Smooth muscle cell of the brain vasculature (primary cell): ENCODE data around the gene GNMT.

Source experiments
- DNase-seq: peaks from one replicate; pipeline ENCODE4 v3.0.0-alpha.2; 2012; ENCODE audit warnings: low read depth, low spot score

GNMT gene

DNA sequence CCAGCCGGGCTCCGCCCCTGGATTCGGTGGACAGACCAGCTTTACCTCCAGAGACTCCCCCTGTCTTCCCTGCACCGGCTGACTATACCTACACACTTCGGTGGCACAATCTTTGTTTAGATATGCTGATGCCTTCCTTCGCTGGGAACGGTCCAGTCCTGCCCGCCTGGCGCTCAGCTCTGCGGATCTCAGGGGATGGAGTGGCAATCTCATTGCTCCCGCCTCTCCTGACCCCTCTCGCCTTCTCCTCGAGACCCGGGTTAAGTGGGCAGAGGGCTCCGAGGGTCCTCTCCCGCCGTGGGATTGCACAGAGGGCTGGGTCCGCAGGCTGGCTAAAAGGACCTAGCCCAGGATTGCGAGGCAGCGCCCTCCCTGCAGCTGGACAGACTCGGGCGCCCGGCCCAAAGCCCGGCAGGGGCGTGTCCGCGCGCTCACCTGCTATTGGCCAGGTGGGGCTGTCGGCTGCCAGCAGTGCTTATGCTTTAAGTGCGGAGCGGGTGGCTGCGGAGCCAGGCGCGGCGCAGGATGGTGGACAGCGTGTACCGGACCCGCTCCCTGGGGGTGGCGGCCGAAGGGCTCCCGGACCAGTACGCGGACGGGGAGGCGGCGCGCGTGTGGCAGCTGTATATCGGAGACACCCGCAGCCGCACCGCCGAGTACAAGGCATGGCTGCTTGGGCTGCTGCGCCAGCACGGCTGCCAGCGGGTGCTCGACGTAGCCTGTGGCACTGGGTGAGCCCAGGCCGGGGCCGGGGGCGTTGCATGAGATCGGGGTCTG lies at the start of gene GNMT:
Gene GNMT, plus strand, starts transcription at position 512 of the 777 bp plus-strand sequence. Its CDS starts 14 bp downstream, at position 526.
- no peak for DNase-seq

DNA sequence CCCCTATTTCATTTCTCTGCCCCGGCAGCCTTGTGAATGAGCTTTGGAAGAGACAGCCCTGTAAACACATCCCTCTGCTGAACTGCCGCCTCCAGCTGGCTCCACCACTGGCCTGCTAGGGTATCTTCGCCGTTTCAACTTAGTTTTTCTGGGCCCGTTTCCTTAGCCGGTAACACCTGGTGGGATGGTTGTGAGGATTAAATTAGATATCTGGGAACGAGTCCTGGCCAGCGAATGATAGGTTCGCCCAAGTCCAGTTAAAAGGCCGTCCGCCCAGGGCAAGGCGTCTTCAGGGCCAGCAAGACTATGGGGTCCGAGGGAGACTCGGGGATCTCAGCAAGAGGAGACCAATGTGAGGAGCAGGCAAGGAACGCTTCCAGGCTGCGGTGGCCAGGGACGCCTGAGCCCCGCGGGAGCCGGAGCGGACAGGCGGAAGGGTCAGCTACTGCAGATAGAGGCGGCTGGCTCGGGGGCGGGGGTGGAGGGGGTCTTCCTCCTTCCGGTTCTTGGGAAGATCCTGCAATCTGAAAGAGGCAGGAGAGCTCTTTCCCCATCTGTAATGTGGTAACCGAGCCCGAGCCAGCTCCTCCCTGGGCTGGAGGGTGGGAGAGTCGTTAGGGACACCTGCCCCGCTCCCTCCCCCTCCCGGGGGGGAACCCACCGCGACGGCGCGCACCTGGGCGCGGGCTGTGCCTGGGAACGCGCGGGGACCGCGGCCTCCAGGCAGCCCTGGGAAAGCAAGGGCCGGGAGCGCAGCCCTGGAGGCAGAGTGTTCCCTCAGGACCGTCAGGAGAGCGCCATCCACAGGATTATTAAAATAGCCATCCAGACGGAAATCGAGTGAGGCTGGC lies 49.2 kb upstream of the GNMT start:
- no peak for DNase-seq

DNA sequence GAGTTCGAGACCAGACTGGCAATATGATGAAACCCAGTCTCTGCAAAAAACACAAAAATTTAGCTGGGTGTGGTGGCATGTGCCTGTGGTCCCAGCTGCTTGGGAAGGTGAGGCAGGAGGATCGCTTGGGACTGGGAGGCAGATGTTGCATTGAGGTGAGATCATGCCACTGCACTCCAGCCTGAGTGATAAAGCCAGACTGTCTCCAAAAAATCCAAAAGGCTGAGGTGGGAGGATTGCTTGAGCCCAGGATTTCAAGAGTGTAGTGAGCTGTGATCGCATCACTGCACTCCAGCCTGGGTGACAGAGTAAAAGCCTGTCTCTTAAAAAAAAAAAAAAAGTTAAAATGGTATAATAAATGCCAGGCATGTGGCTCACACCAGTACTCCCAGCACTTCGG lies 46.0 kb upstream of the GNMT start:
- no peak for DNase-seq

DNA sequence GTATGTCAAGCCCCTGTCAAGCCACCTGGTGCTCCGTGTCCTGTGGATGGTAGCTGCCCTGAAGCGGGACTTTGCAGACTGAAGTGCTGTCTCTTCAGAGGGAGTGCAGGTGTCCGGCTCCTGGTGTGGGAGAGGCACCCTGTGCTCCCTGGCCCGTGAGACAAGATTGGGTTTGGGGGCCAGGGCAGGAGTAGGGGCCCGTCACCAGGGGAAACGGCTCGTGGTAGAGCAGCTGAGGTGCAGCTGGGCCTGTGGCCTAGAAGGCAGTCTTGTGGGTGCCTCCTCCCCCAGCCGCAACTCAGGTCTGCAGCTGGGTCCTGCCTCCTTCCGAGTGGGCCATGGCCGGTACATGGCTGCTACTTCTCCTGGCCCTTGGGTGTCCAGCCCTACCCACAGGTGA lies 44.8 kb upstream of the GNMT start, which contains the start of gene PTCRA:
Gene PTCRA, plus strand, starts transcription at position 322 of the 400 bp plus-strand sequence. Its CDS starts 17 bp downstream, at position 339.
- DNase-seq = no peak

DNA sequence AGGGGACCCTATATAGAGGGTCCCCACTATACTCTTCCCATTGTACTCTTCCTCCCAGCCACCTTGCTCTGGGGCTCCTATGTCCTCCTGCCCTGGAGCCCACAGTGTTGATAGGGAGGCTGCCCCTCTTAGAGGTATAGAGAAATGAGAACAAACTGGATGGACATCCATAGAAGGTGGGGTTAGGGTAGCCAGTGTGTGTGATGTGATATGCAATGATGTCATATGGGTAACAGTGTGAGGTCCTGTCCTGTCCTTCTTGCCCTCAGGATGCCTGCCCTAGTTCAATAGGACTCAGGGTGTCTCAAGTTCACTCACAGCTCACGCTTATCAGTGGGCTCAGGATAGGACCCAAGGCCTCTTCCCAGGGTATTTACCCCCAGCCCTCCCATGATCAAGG lies 44.3 kb upstream of the GNMT start:
- DNase-seq = no peak

DNA sequence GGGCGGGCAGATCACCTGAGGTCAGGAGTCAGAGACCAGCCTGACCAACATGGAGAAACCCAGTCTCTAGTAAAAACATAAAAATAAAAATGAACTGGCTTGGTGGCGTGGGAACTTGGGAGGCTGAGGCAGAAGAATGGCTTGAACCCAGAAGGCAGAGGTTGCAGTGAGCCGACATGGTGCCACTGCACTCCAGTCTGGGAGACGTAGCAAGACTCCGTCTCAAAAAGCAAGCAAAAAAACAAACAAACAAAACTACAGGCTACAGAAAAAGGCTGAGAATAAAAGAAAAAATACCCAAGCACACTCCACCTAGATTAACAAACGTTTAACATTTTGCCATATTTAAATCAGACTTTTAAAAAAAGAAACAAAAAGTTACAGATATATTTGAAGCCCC lies 38.8 kb upstream of the GNMT start:
- no peak for DNase-seq

DNA sequence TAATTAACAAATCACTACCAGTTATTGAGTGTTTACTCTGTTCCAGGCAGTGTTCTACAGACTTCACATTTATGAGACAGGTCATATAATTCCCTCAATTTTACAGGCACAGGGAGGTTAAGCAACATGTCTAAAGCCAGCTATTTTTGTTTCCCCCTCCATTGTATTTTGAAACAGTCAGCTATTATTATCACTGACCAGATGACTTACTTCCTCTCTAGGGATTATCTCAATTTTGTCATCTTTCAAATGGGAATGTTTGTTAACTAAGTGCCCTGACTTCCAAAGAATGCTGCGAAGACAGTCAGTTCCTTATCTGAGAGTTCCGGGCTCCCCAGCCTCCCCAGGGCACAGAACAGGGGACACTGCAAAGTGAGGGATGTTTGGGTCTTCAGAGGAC lies 36.9 kb upstream of the GNMT start:
- DNase-seq = no peak

DNA sequence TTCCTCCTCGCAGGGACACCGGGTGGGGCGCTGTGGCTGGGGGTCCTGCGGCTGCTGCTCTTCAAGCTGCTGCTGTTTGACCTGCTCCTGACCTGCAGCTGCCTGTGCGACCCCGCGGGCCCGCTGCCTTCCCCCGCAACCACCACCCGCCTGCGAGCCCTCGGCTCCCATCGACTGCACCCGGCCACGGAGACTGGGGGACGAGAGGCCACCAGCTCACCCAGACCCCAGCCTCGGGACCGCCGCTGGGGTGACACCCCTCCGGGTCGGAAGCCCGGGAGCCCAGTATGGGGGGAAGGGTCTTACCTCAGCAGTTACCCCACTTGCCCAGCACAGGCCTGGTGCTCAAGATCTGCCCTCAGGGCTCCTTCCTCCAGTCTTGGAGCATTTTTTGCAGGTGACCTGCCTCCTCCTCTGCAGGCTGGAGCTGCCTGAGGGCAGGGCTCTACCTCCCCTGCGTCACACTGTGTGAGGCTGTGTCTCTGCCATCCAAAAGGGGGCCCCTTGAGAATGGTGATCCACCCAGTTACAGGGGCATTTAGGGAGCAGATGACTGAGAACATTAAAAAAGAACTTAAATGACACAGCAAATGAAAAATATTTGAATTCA lies 35.2 kb upstream of the GNMT start:
- DNase-seq = no peak

DNA sequence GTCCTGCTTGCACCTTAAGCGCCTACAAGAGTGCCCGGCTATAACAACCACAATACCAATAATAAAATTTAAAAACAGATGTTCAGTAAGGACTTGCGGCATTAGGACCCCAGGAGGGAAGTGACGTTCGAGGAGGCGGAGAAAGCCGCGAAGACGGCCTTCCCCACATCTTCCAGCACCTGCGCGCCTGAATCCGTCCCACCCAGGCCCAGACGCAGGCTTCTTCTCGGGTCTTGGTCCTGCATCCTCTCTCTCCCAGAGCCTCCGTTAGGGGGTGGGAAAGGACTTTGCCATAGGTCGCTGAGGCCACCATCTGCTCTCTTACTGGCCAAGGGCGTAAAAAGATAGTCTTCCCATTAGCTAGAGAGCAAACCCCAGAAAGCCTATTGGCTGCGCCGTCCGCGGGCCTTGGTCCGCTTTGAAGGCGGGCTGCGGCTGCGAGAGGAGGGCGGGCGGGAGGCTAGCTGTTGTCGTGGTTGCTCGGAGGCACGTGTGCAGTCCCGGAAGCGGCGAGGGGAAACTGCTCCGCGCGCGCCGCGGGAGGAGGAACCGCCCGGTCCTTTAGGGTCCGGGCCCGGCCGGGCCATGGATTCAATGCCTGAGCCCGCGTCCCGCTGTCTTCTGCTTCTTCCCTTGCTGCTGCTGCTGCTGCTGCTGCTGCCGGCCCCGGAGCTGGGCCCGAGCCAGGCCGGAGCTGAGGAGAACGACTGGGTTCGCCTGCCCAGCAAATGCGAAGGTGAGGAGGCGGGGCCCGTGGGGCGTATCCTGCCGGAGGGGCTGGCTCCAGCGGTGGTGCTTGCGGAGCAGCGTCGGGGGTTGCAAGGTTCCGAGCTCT lies 31.4 kb upstream of the GNMT start, which contains the start of gene CNPY3:
Gene CNPY3, plus strand, starts transcription at position 495 of the 835 bp plus-strand sequence. Its CDS starts 91 bp downstream, at position 586.
- peak; percentile 91 for DNase-seq

DNA sequence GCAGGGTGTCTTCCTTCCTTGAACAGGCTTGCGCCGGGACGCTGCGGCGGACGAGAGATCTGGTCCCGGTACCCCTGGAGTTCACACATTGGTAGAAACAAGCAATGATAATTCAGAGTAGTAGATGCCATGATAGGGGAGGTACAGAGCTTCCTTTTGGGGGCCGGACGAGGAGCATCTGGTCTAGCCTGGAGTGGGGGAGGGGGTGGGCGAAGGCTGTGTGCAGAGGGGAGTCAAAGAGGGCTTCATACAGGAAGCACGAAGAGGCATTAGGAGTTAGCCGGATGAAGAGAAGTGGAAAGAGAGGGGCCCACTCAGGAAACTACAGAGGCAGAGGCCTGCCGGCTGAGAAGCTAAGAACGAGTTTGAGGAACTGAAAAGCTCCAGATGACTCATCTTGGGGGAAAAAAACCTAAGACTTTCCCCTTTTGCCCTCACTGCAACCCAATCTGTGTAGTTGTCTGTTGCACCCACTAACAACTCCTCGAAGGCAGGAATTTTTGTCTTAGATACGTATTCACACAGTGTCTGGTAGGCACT lies 30.7 kb upstream of the GNMT start:
- DNase-seq = peak; percentile 24

DNA sequence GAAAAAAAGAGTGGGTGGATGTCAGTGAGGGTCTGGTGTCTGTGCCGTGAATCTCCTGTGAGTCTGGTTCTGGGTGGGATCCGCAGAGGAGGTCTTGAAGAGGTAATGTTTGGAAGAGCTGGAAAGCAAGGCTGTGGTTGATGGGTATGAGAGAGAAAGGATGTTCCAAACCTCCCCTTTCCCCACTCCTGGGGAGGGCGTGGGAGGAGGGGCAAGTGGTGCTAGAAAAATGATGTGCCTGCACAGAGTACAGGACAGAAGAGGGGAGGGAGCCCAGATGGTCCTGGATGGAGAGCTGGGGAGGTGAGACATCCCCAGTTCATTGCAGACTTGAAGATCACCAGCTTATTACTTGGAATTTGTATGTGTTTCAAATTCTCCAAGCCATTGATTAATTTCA lies 28.1 kb upstream of the GNMT start:
- no peak for DNase-seq

DNA sequence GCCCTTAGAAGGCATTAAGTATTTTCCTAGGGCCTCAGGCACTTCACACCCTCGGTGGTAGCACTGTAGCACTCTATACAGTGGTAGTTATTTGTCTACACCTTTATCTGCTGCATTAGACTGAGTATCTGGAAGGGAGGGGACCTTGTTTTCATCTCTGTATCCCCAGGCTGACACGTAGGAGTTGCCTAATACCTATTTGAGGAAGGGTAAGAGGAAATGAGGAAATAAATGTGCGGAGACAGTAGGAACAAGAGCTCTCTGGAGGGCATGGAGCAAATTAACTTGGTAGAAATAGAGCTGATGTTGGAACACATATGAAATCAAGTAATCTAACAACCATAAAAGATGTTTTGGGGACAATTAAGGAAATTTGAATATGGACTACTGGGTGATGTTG lies 27.3 kb upstream of the GNMT start:
- no peak for DNase-seq

DNA sequence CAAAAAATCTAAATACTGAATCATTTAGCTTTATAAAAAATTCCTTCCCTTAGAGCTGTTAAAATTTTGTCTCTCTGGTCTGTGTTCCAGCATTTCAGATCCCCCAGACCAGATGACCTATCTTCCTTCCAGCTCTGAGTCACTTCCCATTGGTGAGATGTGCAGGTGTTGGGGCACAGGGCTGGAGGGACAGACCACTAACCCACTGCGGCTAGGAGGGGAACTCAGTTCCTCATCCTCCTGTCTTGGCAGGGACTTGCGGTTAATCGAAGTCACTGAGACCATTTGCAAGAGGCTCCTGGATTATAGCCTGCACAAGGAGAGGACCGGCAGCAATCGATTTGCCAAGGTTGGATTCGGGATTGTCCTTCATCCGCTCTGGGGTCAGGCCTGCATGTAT lies 25.2 kb upstream of the GNMT start:
- DNase-seq = no peak

DNA sequence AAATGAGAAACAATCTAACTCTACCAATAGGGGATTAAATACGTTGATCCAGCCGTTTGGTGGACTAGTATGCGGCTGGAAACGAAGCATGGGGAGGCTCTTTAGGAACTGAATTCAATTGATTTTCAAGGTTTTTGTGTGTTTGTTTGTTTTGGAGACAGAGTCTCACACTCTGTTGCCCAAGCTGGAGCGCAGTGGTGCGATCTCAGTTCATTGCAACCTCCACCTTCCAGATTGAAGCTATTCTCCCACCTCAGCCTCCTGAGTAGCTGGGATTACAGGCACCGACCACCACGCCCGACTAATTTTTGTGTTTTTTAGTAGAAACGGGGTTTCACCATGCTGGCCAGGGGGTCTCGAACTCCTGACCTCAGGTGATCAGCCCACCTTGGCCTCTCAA lies 24.2 kb upstream of the GNMT start:
- no peak for DNase-seq

DNA sequence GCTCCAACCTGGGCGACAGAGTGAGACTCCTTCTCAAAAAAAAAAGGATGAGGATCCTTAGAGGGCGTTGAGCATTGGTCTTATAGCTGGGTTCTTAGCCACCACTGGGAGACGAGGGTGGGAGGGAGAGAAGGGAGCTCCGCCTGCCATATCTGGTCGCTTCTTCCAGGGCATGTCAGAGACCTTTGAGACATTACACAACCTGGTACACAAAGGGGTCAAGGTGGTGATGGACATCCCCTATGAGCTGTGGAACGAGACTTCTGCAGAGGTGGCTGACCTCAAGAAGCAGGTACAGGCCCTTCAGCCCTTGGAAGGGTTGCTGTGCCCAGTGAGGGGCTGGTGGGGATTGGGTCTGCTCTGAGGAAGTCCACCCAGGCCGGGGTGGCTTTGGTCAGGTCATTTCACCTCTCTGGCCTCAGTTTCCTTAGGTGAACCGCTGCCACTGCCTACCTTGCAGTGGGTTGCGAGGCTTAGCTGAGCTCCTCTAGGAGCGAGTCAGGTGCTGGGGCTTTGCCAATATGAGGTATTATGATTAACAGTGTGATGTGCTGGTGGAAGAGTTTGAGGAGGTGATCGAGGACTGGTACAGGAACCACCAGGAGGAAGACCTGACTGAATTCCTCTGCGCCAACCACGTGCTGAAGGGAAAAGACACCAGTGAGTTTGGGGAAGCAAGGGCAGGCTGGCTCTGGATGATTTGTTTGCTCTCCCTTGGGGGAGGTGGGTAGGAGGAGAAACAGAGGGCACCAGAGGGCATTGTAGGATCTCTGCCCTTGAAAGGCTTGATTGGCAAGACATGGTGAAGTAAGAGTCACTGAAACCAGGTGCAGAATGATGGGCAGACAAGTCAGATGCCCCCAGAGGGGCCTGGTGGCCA lies 22.8 kb upstream of the GNMT start:
- DNase-seq = no peak

DNA sequence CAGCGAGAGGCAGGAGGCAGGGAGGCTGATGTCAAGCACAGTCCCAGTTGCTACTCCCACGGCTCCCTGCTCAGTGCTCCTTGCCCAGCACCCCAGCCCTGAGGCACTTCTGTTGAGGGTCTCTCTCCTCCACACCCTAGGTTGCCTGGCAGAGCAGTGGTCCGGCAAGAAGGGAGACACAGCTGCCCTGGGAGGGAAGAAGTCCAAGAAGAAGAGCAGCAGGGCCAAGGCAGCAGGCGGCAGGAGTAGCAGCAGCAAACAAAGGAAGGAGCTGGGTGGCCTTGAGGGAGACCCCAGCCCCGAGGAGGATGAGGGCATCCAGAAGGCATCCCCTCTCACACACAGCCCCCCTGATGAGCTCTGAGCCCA lies 22.1 kb upstream of the GNMT start:
- DNase-seq = no peak

DNA sequence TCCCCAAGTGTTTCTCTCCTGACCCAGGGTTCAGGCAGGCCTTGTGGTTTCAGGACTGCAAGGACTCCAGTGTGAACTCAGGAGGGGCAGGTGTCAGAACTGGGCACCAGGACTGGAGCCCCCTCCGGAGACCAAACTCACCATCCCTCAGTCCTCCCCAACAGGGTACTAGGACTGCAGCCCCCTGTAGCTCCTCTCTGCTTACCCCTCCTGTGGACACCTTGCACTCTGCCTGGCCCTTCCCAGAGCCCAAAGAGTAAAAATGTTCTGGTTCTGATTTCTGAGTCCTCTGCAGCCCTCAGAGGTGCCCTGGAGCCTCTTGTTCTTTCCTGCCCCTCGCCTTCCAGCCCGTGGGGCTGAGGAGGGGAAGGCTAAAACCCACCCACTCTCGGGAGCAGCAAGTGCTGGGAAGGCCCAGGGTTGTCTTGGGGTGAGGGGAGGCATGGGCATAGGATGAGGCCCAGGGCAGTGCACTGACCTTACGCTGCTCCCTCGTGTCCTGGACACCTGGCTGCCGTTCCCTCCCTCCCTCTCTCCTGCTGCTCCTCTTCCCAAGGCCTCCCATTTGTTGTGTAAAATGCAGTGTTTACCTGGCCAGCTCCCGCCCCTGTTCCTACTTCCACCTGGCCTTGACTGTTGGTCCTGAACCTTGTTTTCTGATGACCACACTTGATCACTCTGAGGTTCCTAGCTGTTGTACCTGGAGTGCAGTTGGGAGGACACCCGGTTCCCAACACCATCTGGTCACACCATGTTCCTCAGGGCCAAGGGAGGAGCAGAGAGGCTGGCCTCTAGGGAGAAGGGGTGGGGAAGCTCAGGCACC lies 21.4 kb upstream of the GNMT start:
- DNase-seq = no peak

DNA sequence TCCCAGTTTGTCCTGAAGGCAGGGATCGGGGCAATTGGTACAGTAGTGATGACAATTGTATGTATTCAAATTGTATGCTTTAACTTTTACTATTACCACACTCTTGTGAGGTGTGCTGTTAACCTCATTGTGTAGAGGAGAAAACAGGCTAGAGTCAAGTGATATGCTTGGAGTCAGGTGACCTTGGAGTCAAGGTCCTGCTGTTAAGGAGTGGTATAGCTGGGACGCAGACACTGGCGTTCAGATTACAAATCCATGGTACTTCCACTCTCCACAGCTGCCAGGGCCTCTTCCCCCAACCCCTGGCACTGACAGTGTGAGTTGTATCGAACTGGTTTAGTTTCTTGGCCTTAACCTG lies 20.8 kb upstream of the GNMT start:
- no peak for DNase-seq

DNA sequence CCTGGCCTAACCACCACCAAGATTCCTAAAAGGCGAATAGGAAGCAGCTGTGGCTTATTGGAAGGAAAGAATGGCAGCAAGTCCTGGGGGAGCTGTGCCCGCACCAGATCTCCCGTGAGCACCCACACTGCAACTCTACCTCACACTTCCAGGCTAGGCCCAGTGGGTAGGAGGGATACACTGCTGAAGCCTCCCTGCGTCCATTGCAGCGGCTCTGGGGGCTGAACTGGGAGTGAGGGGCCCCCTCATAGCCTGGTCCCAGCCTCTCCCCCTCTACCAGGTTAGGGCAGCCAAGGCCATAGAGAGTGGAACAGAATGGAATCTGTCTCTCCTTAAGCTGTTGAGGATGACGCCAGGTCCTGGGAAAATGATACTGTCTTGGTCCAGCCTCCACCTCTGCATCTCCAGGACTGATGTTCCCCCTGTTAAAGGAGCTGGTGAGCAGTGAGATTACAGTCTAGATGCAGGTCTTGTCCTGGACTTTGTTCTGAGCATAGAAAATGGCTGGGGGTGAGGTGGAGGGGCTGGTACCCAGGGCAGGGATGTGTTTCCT lies 20.0 kb upstream of the GNMT start:
- no peak for DNase-seq
